NCI-H524 (cell line): ENCODE data around the gene MICU1.
"Not testable (repeated sequence)": the region's sequence is repeated elsewhere in the genome, so short reads cannot be mapped to it uniquely, and the experiment has no call there.

Experiments
- DNase-seq, 2 experiments: peaks; one replicate each; lab custom pipeline; 2025; lab: John Stamatoyannopoulos, UW

MICU1 gene, protein sequence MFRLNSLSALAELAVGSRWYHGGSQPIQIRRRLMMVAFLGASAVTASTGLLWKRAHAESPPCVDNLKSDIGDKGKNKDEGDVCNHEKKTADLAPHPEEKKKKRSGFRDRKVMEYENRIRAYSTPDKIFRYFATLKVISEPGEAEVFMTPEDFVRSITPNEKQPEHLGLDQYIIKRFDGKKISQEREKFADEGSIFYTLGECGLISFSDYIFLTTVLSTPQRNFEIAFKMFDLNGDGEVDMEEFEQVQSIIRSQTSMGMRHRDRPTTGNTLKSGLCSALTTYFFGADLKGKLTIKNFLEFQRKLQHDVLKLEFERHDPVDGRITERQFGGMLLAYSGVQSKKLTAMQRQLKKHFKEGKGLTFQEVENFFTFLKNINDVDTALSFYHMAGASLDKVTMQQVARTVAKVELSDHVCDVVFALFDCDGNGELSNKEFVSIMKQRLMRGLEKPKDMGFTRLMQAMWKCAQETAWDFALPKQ

GRCh38 chr10:72625608-72626443, at the start of gene MICU1:
Gene MICU1 (minus strand): TSS chr10:72626079. CDS start chr10:72566793, 59,286 bp downstream.
- DNase-seq: peak; percentile 60 to 82

DNA sequence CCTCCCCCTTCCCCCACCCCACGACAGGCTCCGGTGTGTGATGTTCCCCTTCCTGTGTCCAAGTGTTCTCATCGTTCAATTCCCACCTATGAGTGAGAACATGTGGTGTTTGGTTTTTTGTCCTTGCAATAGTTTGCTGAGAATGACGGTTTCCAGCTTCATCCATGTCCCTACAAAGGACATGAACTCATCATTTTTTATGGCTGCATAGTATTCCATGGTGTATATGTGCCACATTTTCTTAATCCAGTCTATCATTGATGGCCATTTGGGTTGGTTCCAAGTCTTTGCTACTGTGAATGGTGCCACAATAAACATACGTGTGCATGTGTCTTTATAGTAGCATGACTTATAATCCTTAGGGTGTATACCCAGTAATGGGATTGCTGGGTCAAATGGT, 48.3 kb upstream of the MICU1 start:
- not testable (repeated sequence) for DNase-seq

DNA sequence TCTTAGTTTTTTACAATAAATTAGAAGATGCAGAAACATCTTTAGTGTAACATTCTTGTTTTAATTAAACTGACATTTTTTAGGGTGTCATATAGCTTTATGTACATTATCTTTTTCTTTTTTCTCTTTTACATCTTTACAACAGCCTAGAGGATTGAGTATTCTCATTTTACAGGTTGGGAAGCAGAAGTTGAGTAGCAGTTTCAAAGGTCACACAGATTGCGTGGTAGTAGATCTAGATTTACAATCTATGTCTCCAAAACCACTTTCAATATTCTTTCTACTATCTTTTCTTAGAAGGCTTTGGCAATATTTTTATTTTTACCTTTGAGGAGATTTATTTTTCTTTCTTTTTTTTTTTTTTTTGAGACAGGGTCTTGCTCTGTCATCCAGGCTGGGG, 47.4 kb upstream of the MICU1 start:
- DNase-seq: no peak

GRCh38 chr10:72667207-72667864, 41.5 kb upstream of the MICU1 start:
- no peak for DNase-seq

DNA sequence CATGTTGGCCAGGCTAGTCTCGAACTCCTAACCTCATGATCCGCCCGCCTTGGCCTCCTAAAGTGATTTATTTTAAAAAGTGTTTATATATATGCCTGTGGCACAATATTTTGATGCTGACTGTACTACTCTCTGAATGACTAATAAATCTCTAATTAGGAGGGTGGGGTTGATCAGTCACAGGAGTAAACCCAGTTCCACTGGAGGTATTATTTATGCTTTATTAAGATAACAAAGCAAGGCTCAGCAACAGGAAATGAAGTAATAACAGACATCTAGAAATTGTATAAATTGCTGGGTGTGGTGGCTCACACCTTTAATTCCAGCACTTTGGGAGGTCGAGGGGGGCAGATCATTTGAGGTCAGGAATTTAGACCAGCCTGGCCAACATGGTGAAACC, 40.0 kb upstream of the MICU1 start:
- DNase-seq: no peak

DNA sequence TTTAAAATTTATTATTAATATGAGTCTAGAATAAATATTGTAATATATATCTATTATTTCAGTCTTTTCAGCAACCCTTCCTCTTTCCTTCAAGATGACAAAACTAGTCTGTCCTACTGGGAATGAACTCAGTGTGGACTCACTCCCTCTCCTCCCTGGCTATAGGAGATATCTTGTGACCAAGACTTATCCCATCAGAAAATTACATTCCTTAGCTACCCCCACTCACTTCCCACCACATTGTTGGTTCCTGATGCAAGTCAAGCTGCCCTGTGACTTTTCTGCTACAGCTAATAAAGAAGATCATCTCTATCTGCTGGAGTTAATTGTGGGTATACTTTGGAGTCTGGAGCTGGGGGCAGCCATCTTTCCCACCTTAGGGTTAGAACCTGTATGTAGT, 38.1 kb upstream of the MICU1 start:
- no peak for DNase-seq

- no peak for DNase-seq
These were observed 35.6 kb upstream of the MICU1 start for GRCh38 chr10:72661431-72661830.

GRCh38 chr10:72660220-72660619, 34.3 kb upstream of the MICU1 start:
- DNase-seq: no peak

GRCh38 chr10:72659694-72660093, 33.8 kb upstream of the MICU1 start:
- no peak for DNase-seq

- no peak for DNase-seq
These were observed 33.0 kb upstream of the MICU1 start for GRCh38 chr10:72658696-72659400.

GRCh38 chr10:72654720-72655119, 28.8 kb upstream of the MICU1 start:
- no peak for DNase-seq

DNA sequence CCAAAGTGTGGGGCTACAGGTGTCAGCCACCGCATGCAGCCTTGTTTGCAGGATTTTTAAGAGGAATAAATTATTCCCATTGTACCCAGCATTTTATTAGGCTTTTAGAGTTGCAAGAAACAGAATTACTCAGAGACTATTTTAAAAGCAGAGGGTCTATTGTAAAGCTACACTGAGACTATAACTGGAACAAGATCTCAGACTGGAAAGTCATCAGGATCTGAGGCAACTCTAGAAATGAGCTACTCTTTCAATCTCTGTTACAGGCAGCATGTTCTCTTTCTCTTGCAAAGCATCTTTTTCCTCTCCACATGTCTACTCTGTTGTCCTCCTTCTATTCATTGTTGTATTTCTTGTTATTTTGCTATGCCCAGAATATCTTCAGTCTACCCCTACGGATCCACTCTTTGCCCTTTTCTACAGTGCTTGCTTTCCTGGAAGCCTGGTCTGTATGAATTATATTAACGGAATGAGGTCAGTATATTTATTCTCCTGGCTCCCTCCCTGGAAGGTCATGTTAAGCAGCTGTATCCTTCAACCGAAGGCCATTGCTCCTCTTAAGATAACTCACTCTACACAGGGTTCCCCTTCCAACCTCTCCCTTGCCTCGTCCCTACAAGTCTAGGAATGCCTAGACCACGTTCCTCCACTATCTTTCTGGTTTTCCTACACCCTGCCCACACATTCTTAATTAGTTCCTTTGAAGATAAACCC, 27.7 kb upstream of the MICU1 start:
- no peak for DNase-seq

DNA sequence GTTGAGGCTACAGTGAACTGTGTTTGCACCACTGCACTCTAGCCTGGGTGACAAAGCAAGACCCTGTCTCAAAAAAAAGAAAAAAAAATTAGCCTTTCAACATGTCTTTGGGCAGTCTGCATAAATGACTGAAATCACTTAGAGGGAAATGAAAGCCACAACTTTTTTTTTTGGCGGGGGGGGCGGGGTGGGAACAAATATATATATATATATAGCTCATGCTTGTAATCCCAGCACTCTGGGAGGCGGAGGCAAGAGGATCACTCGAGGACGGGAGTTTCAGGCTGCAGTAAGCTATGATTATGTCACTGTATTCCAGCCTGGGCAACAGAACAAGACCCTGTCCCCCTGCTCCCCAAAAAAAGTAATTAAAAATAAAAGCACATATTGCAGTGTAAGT, 23.4 kb upstream of the MICU1 start:
- no peak for DNase-seq

GRCh38 chr10:72648301-72648700, 22.4 kb upstream of the MICU1 start:
- DNase-seq: no peak

- DNase-seq: not testable (repeated sequence)
These were observed 21.1 kb upstream of the MICU1 start for GRCh38 chr10:72646971-72647370.

- no peak for DNase-seq
These were observed 19.5 kb upstream of the MICU1 start for GRCh38 chr10:72645263-72645858.

DNA sequence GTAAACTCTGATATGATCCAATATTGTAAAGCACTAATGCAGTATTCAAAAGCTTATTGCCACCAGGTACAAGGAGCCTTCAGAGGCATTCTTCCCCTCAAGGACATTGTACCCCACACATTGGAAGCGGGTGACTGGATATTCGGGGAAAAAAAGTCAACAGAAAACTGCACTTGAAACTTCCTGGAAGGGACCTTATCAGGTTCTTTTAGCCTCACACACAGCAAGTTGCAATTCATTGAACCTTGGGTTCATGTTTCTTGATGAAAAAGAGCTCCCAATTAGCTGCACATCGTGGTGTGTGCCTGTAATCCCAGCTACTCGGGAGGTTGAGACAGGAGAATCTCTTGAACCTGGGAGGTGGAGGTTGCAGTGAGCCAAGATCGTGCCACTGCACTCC, 16.4 kb upstream of the MICU1 start:
- DNase-seq: no peak

GRCh38 chr10:72639441-72639873, 13.6 kb upstream of the MICU1 start:
- no peak for DNase-seq

- DNase-seq: no peak
These were observed 12.9 kb upstream of the MICU1 start for GRCh38 chr10:72638586-72639440.

DNA sequence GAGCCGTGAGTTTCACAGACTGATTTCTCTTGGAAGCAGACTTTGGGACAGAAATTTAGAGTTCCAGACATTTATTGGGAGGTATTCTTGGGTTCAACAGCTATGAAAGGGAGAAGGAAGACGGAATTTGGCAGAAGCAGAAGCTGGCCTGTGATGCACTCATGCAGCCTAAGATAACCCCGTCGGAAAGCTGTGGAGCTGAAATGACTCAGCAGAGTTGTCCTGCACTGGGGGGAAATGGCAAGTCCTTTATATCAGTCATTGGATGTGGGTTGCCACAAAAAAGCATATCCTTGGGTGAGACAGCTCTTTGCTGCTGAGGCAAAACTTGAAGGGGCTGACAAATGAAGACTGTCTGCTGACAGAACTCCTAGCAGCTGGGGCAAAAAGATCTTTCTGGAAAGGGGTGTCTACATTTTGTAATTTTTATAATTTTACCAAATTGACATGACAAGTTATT, 11.5 kb upstream of the MICU1 start:
- DNase-seq: no peak
